Colonic mucosa (tissue), 4 donors: ENCODE measurements around the gene CDK19. TPM values are rescaled to one million over a fixed set of nuclear protein-coding genes. Genes with fewer than 3 reads are reported as not detected.

Experiments
- DNase-seq: peaks from one replicate; pipeline ENCODE4 v3.0.0-alpha.2; 2020
- H3K27ac ChIP-seq: fragments of 200-600 bp; one replicate; pipeline ENCODE4 v1.8.0; 2021
- H3K27me3 ChIP-seq: fragments of 200-600 bp; one replicate; pipeline ENCODE4 v1.8.0; 2021
- H3K36me3 ChIP-seq: fragments of 200-600 bp; one replicate; pipeline ENCODE4 v1.8.0; 2021
- H3K4me1 ChIP-seq: fragments of 200-600 bp; one replicate; pipeline ENCODE4 v1.8.0; 2021; ENCODE audit warnings: mild to moderate bottlenecking
- H3K4me3 ChIP-seq: fragments of 200-600 bp; one replicate; pipeline ENCODE4 v1.8.0; 2021
- H3K9ac ChIP-seq, 2 donors: one replicate each; pipeline ENCODE4 v1.7.0; 2013; ENCODE audit warnings: control low read depth in 2 of 2, low read depth in 2 of 2, low read length in 2 of 2
- H3K9me3 ChIP-seq: fragments of 200-600 bp; one replicate; pipeline ENCODE4 v1.8.0; 2021
- CTCF ChIP-seq: fragments of 200-600 bp; IDR thresholded peaks from one replicate; pipeline ENCODE4 v1.8.0; 2022; ENCODE audit warnings: antibody characterized with exemption, mild to moderate bottlenecking
- intact Hi-C: fragments of 100-400 bp; cut with DNase I; formaldehyde crosslinking; loops from one replicate; pipeline ENCODE4 v1.14.1; 2022
- total RNA-seq, 2 donors: library from RNA; stranded (reverse); fragmentation: NEBNext Ultra II Directional in 1 of 2; extraction: Animal tissue kit (Norgen Biotek cat#: 25700) in 1 of 2; gene quantifications; one replicate each; pipeline ENCODE4 v1.2.1, GENCODE V29; 2021
- donor health status: healthy.
- donor health status: DM: no; HTN: no; CAD: no.
- donor health status: DM: no; HTN: no; CAD: no.

CDK19 gene
- total RNA-seq, 2 donors from 2014 or later = 20.2 to 36.5 TPM

GRCh38 chr6:110655821-110656220 is 159.4 kb downstream of the CDK19 start:
- Histone ChIP-seq H3K27ac (peak overlapping the region; percentile 5), H3K9ac (no peak overlapping the region), H3K36me3 (no peaks in the 10 kb centered on the region), H3K4me3 (no peak overlapping the region), H3K4me1 (no peaks in the 10 kb centered on the region), H3K9me3 (no peaks in the 10 kb centered on the region), H3K27me3 (no peaks in the 10 kb centered on the region)
- no peak for DNase-seq
- intact Hi-C loops = no loop called here
- no peak for TF ChIP-seq CTCF

- Histone ChIP-seq H3K36me3 (no peaks in the 10 kb centered on the region), H3K4me1 (no peaks in the 10 kb centered on the region), H3K4me3 (no peak overlapping the region), H3K9ac (no peak overlapping the region), H3K27ac (peak overlapping the region; percentile 1), H3K9me3 (no peaks in the 10 kb centered on the region), H3K27me3 (no peaks in the 10 kb centered on the region)
- TF ChIP-seq CTCF = no peak
- no peak for DNase-seq
- intact Hi-C loops = no loop called here
Measured at GRCh38 chr6:110654096-110654820, 161.0 kb downstream of the CDK19 start.

- DNase-seq = no peak
- no peak for TF ChIP-seq CTCF
- no peak overlapping the region for H3K4me3 ChIP-seq
- H3K27me3 ChIP-seq = no peaks in the 10 kb centered on the region
- H3K9me3 ChIP-seq = no peaks in the 10 kb centered on the region
- H3K9ac ChIP-seq = no peak overlapping the region
- intact Hi-C loops = no loop called here
- no peaks in the 10 kb centered on the region for H3K4me1 ChIP-seq
- no peaks in the 10 kb centered on the region for H3K36me3 ChIP-seq
- no peak overlapping the region for H3K27ac ChIP-seq
Measured at GRCh38 chr6:110653381-110653780, 161.9 kb downstream of the CDK19 start.

GRCh38 chr6:110652520-110652919 is 162.7 kb downstream of the CDK19 start:
- no peak for DNase-seq
- Histone ChIP-seq H3K27ac (no peak overlapping the region), H3K4me3 (no peak overlapping the region), H3K9ac (no peak overlapping the region), H3K4me1 (no peaks in the 10 kb centered on the region), H3K36me3 (no peaks in the 10 kb centered on the region), H3K27me3 (no peaks in the 10 kb centered on the region), H3K9me3 (no peaks in the 10 kb centered on the region)
- no peak for TF ChIP-seq CTCF
- intact Hi-C loops = no loop called here

- DNase-seq = no peak
- Histone ChIP-seq H3K27ac (no peak overlapping the region), H3K4me3 (no peak overlapping the region), H3K36me3 (no peaks in the 10 kb centered on the region), H3K4me1 (no peaks in the 10 kb centered on the region), H3K27me3 (no peaks in the 10 kb centered on the region), H3K9me3 (no peaks in the 10 kb centered on the region), H3K9ac (no peak overlapping the region)
- intact Hi-C loops = no loop called here
- TF ChIP-seq CTCF = no peak
Measured at GRCh38 chr6:110650755-110651154, 164.5 kb downstream of the CDK19 start.
